Common myeloid progenitor, CD34-positive (primary cell): ENCODE measurements around the gene SPHK1.

Experiments used
- CTCF ChIA-PET: fragments of 350-600 bp; sonication (Branson Sonifier 250); formaldehyde crosslinking; loops from one replicate; lab custom pipeline; 2021; ENCODE audit warnings: antibody characterized with exemption; lab: Charles Lee
- POLR2A ChIA-PET: fragments of 350-600 bp; sonication (Branson Sonifier 250); formaldehyde crosslinking; loops from one replicate; lab custom pipeline; 2021; ENCODE audit warnings: antibody characterized with exemption; lab: Charles Lee
- DNase-seq, 3 donors: peaks; one replicate each; pipeline versions ENCODE4 v3.0.0 to v3.0.0-alpha.2; 2013
- H3K27ac ChIP-seq, 2 experiments: 1 replicate in 1 of 2; 2 replicates in 1 of 2; pipeline ENCODE4 v1.7.0; 2013; ENCODE audit warnings: inconsistent platforms in 2 of 2, low read length in 2 of 2, mild to moderate bottlenecking in 2 of 2, low read depth in 1 of 2, moderate library complexity in 1 of 2; ENCODE audit not compliant: severe bottlenecking in 2 of 2, insufficient read depth in 1 of 2, poor library complexity in 1 of 2
- H3K27me3 ChIP-seq, 5 experiments: replicated peaks in 2 of 5; 1 replicate in 3 of 5; 2 replicates in 2 of 5; pipeline versions ENCODE4 v1.6.1 to v1.7.0; 2013; ENCODE audit warnings: low read length in 4 of 5, mild to moderate bottlenecking in 2 of 5, moderate library complexity in 2 of 5, inconsistent platforms in 1 of 5; ENCODE audit not compliant: insufficient read depth in 5 of 5, control insufficient read depth in 4 of 5
- H3K36me3 ChIP-seq, 4 experiments: 1 replicate in 2 of 4; 2 replicates in 2 of 4; pipeline versions ENCODE4 v1.6.1 to v1.7.0; 2013; ENCODE audit warnings: low read length in 3 of 4, control low read depth in 1 of 4, mild to moderate bottlenecking in 1 of 4; ENCODE audit not compliant: control insufficient read depth in 4 of 4, insufficient read depth in 4 of 4
- H3K4me1 ChIP-seq, 4 experiments: 1 replicate in 3 of 4; 2 replicates in 1 of 4; pipeline versions ENCODE4 v1.6.1 to v1.7.1; 2013; ENCODE audit warnings: low read length in 3 of 4, mild to moderate bottlenecking in 3 of 4, control low read depth in 1 of 4, inconsistent platforms in 1 of 4, moderate library complexity in 1 of 4; ENCODE audit not compliant: control insufficient read depth in 4 of 4, insufficient read depth in 4 of 4; ENCODE audit errors: control extremely low read depth in 1 of 4
- H3K4me3 ChIP-seq, 7 experiments: 1 replicate in 4 of 7; 2 replicates in 3 of 7; pipeline versions ENCODE4 v1.5.1 to v1.7.0; 2013; ENCODE audit warnings: mild to moderate bottlenecking in 7 of 7, low read length in 6 of 7, moderate library complexity in 6 of 7, inconsistent platforms in 2 of 7, low read depth in 2 of 7, control low read depth in 1 of 7; ENCODE audit not compliant: insufficient read depth in 4 of 7, control insufficient read depth in 1 of 7; ENCODE audit errors: extremely low read depth in 1 of 7
- H3K9me3 ChIP-seq, 5 experiments: 1 replicate in 4 of 5; 2 replicates in 1 of 5; pipeline versions ENCODE4 v1.6.1 to v1.7.1; 2013; ENCODE audit warnings: low read length in 4 of 5, mild to moderate bottlenecking in 2 of 5, inconsistent platforms in 1 of 5, low read depth in 1 of 5, moderate library complexity in 1 of 5; ENCODE audit not compliant: control insufficient read depth in 4 of 5, insufficient read depth in 2 of 5; ENCODE audit errors: control extremely low read depth in 1 of 5
- WGBS: methylation state at CpG from one replicate; pipeline ENCODE4 v1.1.5; 2013; ENCODE audit not compliant: insufficient coverage; 5-methylcytosine and 5-hydroxymethylcytosine counted together

SPHK1 gene

GRCh38 chr17:76405967-76406647 lies 21.7 kb downstream of the SPHK1 start:
- DNase-seq = peak in 1 of 3 donors; percentile 32
- Histone ChIP-seq H3K27me3 (no peaks in the 10 kb centered on the region), H3K27ac (no peak overlapping the region), H3K9me3 (no peaks in the 10 kb centered on the region), H3K36me3 (peaks cover 6 to 49% (median 28%) of the 10 kb centered on the region in 4 experiments), H3K4me1 (peaks cover 0 to 6% (median 4%) of the 10 kb centered on the region in 4 experiments), H3K4me3 (no peak overlapping the region)
- ChIA-PET CTCF (interaction anchor here (0.6 to 11.3 kb wide), 5 partner anchors 43 to 104 kb away, joined by 3 to 226 read pairs (median 3); partner anchors contain the start of gene QRICH2), POLR2A (interaction anchor here (0.6 kb wide), 1 partner anchor 45 kb away, joined by 4 read pairs; no protein-coding TSS in a partner anchor)
- WGBS = 90% methylated on average over 15 of the region's 16 CpGs

GRCh38 chr17:76407509-76407908 lies 23.1 kb downstream of the SPHK1 start:
- H3K27me3 ChIP-seq = no peaks in the 10 kb centered on the region
- DNase-seq = no peak
- POLR2A ChIA-PET = no interaction called here
- CTCF ChIA-PET = interaction anchor here (0.9 to 5.5 kb wide), 12 partner anchors 9 to 100 kb away, joined by 3 to 70 read pairs (median 6); no protein-coding TSS in a partner anchor
- H3K4me3 ChIP-seq = no peak overlapping the region
- H3K9me3 ChIP-seq = no peaks in the 10 kb centered on the region
- no peak overlapping the region for H3K27ac ChIP-seq
- H3K36me3 ChIP-seq = peaks cover 0 to 48% (median 21%) of the 10 kb centered on the region in 4 experiments
- WGBS = 97% methylated on average over 4 of the region's 4 CpGs
- peaks cover 0 to 6% (median 4%) of the 10 kb centered on the region in 4 experiments for H3K4me1 ChIP-seq

GRCh38 chr17:76408037-76408849 lies 23.8 kb downstream of the SPHK1 start:
- 68% methylated on average over 12 of the region's 12 CpGs for WGBS
- Histone ChIP-seq H3K9me3 (no peaks in the 10 kb centered on the region), H3K27ac (no peak overlapping the region), H3K27me3 (no peaks in the 10 kb centered on the region), H3K4me3 (no peak overlapping the region), H3K4me1 (peaks cover 0 to 6% (median 4%) of the 10 kb centered on the region in 4 experiments), H3K36me3 (peaks cover 0 to 46% (median 17%) of the 10 kb centered on the region in 4 experiments)
- ChIA-PET POLR2A (no interaction called here), CTCF (interaction anchor here (0.6 to 5.5 kb wide), 18 partner anchors 9 to 256 kb away, joined by 3 to 70 read pairs (median 4); partner anchors contain the start of gene RHBDF2)
- DNase-seq = peak; percentile 75 to 92 (median 88)

- POLR2A ChIA-PET = no interaction called here
- Histone ChIP-seq H3K36me3 (peaks cover 0 to 30% (median 4%) of the 10 kb centered on the region in 4 experiments), H3K27ac (no peak overlapping the region), H3K9me3 (no peaks in the 10 kb centered on the region), H3K4me1 (peaks cover 0 to 21% (median 15%) of the 10 kb centered on the region in 4 experiments), H3K4me3 (no peak overlapping the region), H3K27me3 (no peaks in the 10 kb centered on the region)
- 96% methylated on average over 15 of the region's 15 CpGs for WGBS
- no peak for DNase-seq
- CTCF ChIA-PET = interaction anchor here (1.0 to 5.8 kb wide), 12 partner anchors 9 to 119 kb away, joined by 3 to 70 read pairs (median 4); no protein-coding TSS in a partner anchor
Measured at GRCh38 chr17:76410328-76410965, 26.0 kb downstream of the SPHK1 start.

GRCh38 chr17:76411247-76411646 lies 26.8 kb downstream of the SPHK1 start:
- ChIA-PET POLR2A (no interaction called here), CTCF (interaction anchor here (1.0 to 5.8 kb wide), 13 partner anchors 9 to 192 kb away, joined by 3 to 70 read pairs (median 4); no protein-coding TSS in a partner anchor)
- no peaks in the 10 kb centered on the region for H3K27me3 ChIP-seq
- H3K27ac ChIP-seq = no peak overlapping the region
- no peak for DNase-seq
- WGBS = 97% methylated on average over 4 of the region's 5 CpGs
- H3K36me3 ChIP-seq = peaks cover 0 to 26% (median 4%) of the 10 kb centered on the region in 4 experiments
- peaks cover 0 to 21% (median 15%) of the 10 kb centered on the region in 4 experiments for H3K4me1 ChIP-seq
- no peaks in the 10 kb centered on the region for H3K9me3 ChIP-seq
- no peak overlapping the region for H3K4me3 ChIP-seq

- CTCF ChIA-PET = interaction anchor here (0.7 to 5.8 kb wide), 10 partner anchors 16 to 334 kb away, joined by 3 to 48 read pairs (median 4); partner anchors contain the start of gene AANAT
- Histone ChIP-seq H3K27me3 (no peaks in the 10 kb centered on the region), H3K27ac (no peak overlapping the region), H3K36me3 (peaks cover 0 to 29% (median 2%) of the 10 kb centered on the region in 4 experiments), H3K4me3 (no peak overlapping the region), H3K9me3 (no peaks in the 10 kb centered on the region), H3K4me1 (peaks cover 0 to 15% (median 13%) of the 10 kb centered on the region in 4 experiments)
- 51% methylated on average over 18 of the region's 21 CpGs for WGBS
- POLR2A ChIA-PET = no interaction called here
- DNase-seq = peak; percentile 72 to 90 (median 89)
Measured at GRCh38 chr17:76414334-76415295, 30.2 kb downstream of the SPHK1 start.
